B cell (primary cell): Measurements from ENCODE around the gene PIH1D1. TPM values are rescaled to one million over a fixed set of nuclear protein-coding genes. Genes with fewer than 3 reads are reported as not detected.

Source experiments
- ATAC-seq: fragments of 200-7000 bp; cut with Tn5 transposase; one replicate; pipeline ENCODE4 v1.10.0; 2021; ENCODE audit warnings: low read depth, mild to moderate bottlenecking, moderate number of reproducible peaks, moderate library complexity
- CTCF ChIA-PET: fragments of 350-600 bp; sonication (Branson Sonifier 250); formaldehyde crosslinking; loops from one replicate; lab custom pipeline; 2021; ENCODE audit warnings: antibody characterized with exemption, inconsistent platforms; lab: Charles Lee
- POLR2A ChIA-PET: fragments of 350-600 bp; sonication (Branson Sonifier 250); formaldehyde crosslinking; loops from one replicate; lab custom pipeline; 2021; ENCODE audit warnings: antibody characterized with exemption; lab: Charles Lee
- DNase-seq: peaks from one replicate; pipeline ENCODE4 v3.0.0; 2013
- H2AFZ ChIP-seq: 2 replicates; pipeline ENCODE4 v1.6.1; 2012; ENCODE audit warnings: mild to moderate bottlenecking, low read depth, low read length; ENCODE audit not compliant: insufficient read depth, poor library complexity, severe bottlenecking
- H3K27ac ChIP-seq, 2 donors: 1 replicate in 1 of 2; 2 replicates in 1 of 2; pipeline ENCODE4 v1.5.1; 2012 to 2013; ENCODE audit warnings: low read length in 2 of 2, mild to moderate bottlenecking in 2 of 2, moderate library complexity in 1 of 2
- H3K27me3 ChIP-seq, 4 experiments: fragments of 200-600 bp in 1 of 4; sonication (generic) in 1 of 4; replicated peaks in 1 of 4; 1 replicate in 2 of 4; 2 replicates in 2 of 4; pipeline versions ENCODE4 v1.6.1 to v1.7.0; 2013 to 2016; ENCODE audit warnings: low read length in 3 of 4, mild to moderate bottlenecking in 2 of 4, mixed read lengths in 1 of 4, moderate library complexity in 1 of 4; ENCODE audit not compliant: insufficient read depth in 4 of 4, control insufficient read depth in 3 of 4; ENCODE audit errors: control extremely low read depth in 1 of 4
- H3K36me3 ChIP-seq, 2 experiments: replicated peaks in 1 of 2; 1 replicate in 1 of 2; 2 replicates in 1 of 2; pipeline versions ENCODE4 v1.6.1 to v1.7.1; 2013; ENCODE audit warnings: low read length in 1 of 2; ENCODE audit not compliant: insufficient read depth in 2 of 2, control insufficient read depth in 1 of 2; ENCODE audit errors: control extremely low read depth in 1 of 2, extremely low read depth in 1 of 2
- H3K4me1 ChIP-seq, 2 donors: fragments of 200-600 bp in 1 of 2; sonication (generic) in 1 of 2; 1 replicate in 1 of 2; 2 replicates in 1 of 2; pipeline versions ENCODE4 v1.5.1 to v1.6.1; 2013 to 2017; ENCODE audit warnings: low read length in 2 of 2; ENCODE audit not compliant: control insufficient read depth in 2 of 2, insufficient read depth in 2 of 2
- H3K4me2 ChIP-seq: replicated peaks from 2 replicates; pipeline ENCODE3; 2012; ENCODE audit warnings: mild to moderate bottlenecking, low read depth, low read length; ENCODE audit not compliant: poor library complexity, severe bottlenecking
- H3K4me3 ChIP-seq, 5 experiments: fragments of 200-600 bp in 1 of 5; sonication (generic) in 1 of 5; 1 replicate in 3 of 5; 2 replicates in 2 of 5; pipeline versions ENCODE4 v1.5.1 to v1.7.0; 2011 to 2016; ENCODE audit warnings: low read length in 4 of 5, mild to moderate bottlenecking in 4 of 5, low read depth in 2 of 5, control low read depth in 1 of 5, moderate library complexity in 1 of 5; ENCODE audit not compliant: insufficient read depth in 1 of 5; ENCODE audit errors: control extremely low read depth in 1 of 5, extremely low read depth in 1 of 5
- H3K79me2 ChIP-seq: fragments of 200-600 bp; sonication (generic); one replicate; pipeline ENCODE4 v1.6.0; 2016; ENCODE audit warnings: low read length; ENCODE audit not compliant: control insufficient read depth, insufficient read depth
- H3K9ac ChIP-seq: fragments of 200-600 bp; sonication (generic); 2 replicates; pipeline ENCODE4 v1.6.1; 2017; ENCODE audit warnings: mild to moderate bottlenecking, low read length, moderate library complexity
- H3K9me3 ChIP-seq, 3 donors: one replicate each; pipeline versions ENCODE4 v1.6.1 to v1.7.1; 2013; ENCODE audit warnings: low read length in 2 of 3; ENCODE audit not compliant: control insufficient read depth in 2 of 3, insufficient read depth in 1 of 3; ENCODE audit errors: control extremely low read depth in 1 of 3
- H4K20me1 ChIP-seq: 2 replicates; pipeline ENCODE4 v1.6.0; 2012; ENCODE audit warnings: mild to moderate bottlenecking, low read length; ENCODE audit not compliant: insufficient read depth, control insufficient read depth, poor library complexity, severe bottlenecking
- H3K27ac Mint-ChIP-seq: one replicate; pipeline ENCODE4 v1.8.0; 2021; ENCODE audit warnings: mixed read lengths
- H3K27me3 Mint-ChIP-seq: one replicate; pipeline ENCODE4 v1.8.0; 2021; ENCODE audit warnings: mixed read lengths
- H3K4me1 Mint-ChIP-seq: one replicate; pipeline ENCODE4 v1.8.0; 2021; ENCODE audit warnings: mixed read lengths
- H3K4me3 Mint-ChIP-seq: one replicate; pipeline ENCODE4 v1.8.0; 2021; ENCODE audit warnings: mixed read lengths
- H3K9me3 Mint-ChIP-seq: one replicate; pipeline ENCODE4 v1.8.0; 2022; ENCODE audit warnings: mixed read lengths; ENCODE audit not compliant: insufficient read depth
- EZH2 ChIP-seq: IDR thresholded peaks from 2 replicates; pipeline ENCODE4 v1.6.1; 2012; ENCODE audit warnings: borderline replicate concordance, low read depth, mild to moderate bottlenecking, moderate library complexity, low read length; ENCODE audit not compliant: insufficient read depth, poor library complexity, severe bottlenecking
- WGBS: methylation state at CpG from one replicate; pipeline ENCODE4 v1.1.5; 2013; ENCODE audit warnings: missing lambda C conversion rate; ENCODE audit not compliant: insufficient coverage; 5-methylcytosine and 5-hydroxymethylcytosine counted together
- intact Hi-C: fragments of 100-400 bp; cut with micrococcal nuclease; formaldehyde crosslinking; loops from one replicate; pipeline ENCODE4 v1.10.0; 2022
- polyA plus RNA-seq: library from polyadenylated mRNA; depleted of rRNA; stranded (reverse); fragments of >200 nt; gene quantifications from 2 replicates; pipeline ENCODE4 v1.2.3, GENCODE V29; 2012
- total RNA-seq, 2 donors: library from RNA; stranded (reverse); fragments of 120-200 nt in 1 of 2; gene quantifications; 1 replicate in 1 of 2; 2 replicates in 1 of 2; pipeline versions ENCODE4 v1.2.3 to v1.2.4, GENCODE V29; 2013 to 2022
- TF ChIP-seq, protein P1 (sequence below): fragments of 200-600 bp; IDR thresholded peaks from one replicate; pipeline ENCODE4 v1.8.0; 2022; ENCODE audit warnings: antibody characterized with exemption, mild to moderate bottlenecking

The PIH1D1 gene
- total and polyA plus RNA-seq, 2 donors (not counting 1 experiment from before 2014, with no cell fraction given): 158 to 184 TPM

DNA sequence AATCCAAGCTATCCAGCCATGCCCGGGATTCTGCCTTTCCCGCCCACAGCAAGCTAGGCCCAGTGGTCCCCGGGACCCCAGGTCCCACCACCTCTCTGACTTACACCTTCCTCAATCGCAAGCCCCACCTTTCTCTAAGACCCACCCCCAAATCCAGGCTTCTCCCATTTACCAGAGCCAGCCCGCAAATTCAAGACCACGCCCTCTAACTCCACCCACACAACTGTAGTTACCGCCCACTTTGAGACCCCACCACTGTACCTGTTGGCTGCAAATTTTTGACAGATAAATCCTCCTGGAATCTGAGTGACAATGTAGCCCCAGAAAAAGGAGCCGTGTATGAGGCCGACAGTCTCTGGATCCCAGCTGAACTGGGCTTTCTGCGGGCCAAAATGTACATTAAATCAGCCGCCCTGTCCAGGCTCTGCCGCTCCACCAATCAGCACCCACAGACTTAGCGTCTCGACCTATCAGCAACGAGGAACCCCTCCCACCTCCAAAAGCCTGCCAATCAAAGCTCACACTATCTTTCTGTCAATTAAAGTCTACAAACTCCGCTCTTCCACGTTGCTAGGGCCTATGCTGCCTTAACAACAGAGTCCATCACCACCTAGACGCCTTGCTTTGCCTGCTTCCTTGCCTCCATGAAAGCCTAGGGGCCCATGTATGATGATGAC is 16.6 kb downstream of the PIH1D1 start:
- CTCF ChIA-PET: interaction anchor here (0.5 to 1.2 kb wide), 2 partner anchors 10 kb away, joined by 3 read pairs; partner anchors contain the start of gene GFY
- Mint-ChIP-seq H3K27ac (peak overlapping the region; percentile 7), H3K9me3 (no peaks in the 10 kb centered on the region), H3K4me3 (no peak overlapping the region), H3K27me3 (peaks cover 78% of the 10 kb centered on the region), H3K4me1 (peaks cover 40% of the 10 kb centered on the region)
- Histone ChIP-seq H4K20me1 (no peaks in the 10 kb centered on the region), H3K4me1 (peaks cover 37 to 40% of the 10 kb centered on the region in 2 donors), H3K27ac (no peak overlapping the region), H3K27me3 (peaks cover 2 to 98% (median 67%) of the 10 kb centered on the region in 4 experiments), H3K4me2 (no peak overlapping the region), H3K4me3 (no peak overlapping the region), H3K9ac (no peak overlapping the region), H3K36me3 (no peaks in the 10 kb centered on the region), H3K79me2 (no peaks in the 10 kb centered on the region), H3K9me3 (peaks cover 0 to 58% (median 4%) of the 10 kb centered on the region in 3 donors), H2AFZ (no peak overlapping the region)
- TF ChIP-seq, protein P1, sequence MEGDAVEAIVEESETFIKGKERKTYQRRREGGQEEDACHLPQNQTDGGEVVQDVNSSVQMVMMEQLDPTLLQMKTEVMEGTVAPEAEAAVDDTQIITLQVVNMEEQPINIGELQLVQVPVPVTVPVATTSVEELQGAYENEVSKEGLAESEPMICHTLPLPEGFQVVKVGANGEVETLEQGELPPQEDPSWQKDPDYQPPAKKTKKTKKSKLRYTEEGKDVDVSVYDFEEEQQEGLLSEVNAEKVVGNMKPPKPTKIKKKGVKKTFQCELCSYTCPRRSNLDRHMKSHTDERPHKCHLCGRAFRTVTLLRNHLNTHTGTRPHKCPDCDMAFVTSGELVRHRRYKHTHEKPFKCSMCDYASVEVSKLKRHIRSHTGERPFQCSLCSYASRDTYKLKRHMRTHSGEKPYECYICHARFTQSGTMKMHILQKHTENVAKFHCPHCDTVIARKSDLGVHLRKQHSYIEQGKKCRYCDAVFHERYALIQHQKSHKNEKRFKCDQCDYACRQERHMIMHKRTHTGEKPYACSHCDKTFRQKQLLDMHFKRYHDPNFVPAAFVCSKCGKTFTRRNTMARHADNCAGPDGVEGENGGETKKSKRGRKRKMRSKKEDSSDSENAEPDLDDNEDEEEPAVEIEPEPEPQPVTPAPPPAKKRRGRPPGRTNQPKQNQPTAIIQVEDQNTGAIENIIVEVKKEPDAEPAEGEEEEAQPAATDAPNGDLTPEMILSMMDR: no peak
- no peak for TF ChIP-seq EZH2
- 86% methylated on average over 18 of the region's 18 CpGs for WGBS
- ATAC-seq (no peak), DNase-seq (peak; percentile 21)
- intact Hi-C loops: no loop called here
- POLR2A ChIA-PET: interaction anchor here (0.5 to 0.6 kb wide), 2 partner anchors 169 to 359 kb away, joined by 4 to 8 read pairs; no protein-coding TSS in a partner anchor
